Cardiac muscle cell (in vitro differentiated cells and primary cell): Measurements from ENCODE around the gene GALNT14. TPM values are rescaled to one million over a fixed set of nuclear protein-coding genes. Genes with fewer than 3 reads are reported as not detected.

Experiments
- DNase-seq, 2 donors: peaks; one replicate each; pipeline versions ENCODE4 v3.0.0 to v3.0.0-alpha.2; 2010 to 2017; ENCODE audit warnings: low read depth in 1 of 2, low spot score in 1 of 2
- H3K27ac ChIP-seq: fragments of 200-600 bp; sonication (generic); 2 replicates; pipeline ENCODE4 v1.5.1; 2016
- H3K27me3 ChIP-seq: fragments of 200-600 bp; sonication (generic); 2 replicates; pipeline ENCODE4 v1.6.0; 2016; ENCODE audit warnings: control low read depth
- H3K36me3 ChIP-seq: fragments of 200-600 bp; sonication (generic); 2 replicates; pipeline ENCODE4 v1.5.1; 2016; ENCODE audit warnings: control low read depth
- H3K4me1 ChIP-seq: fragments of 200-600 bp; sonication (generic); 2 replicates; pipeline ENCODE4 v1.8.1; 2017; ENCODE audit warnings: low read depth, mild to moderate bottlenecking, mixed run types
- H3K4me3 ChIP-seq: fragments of 200-600 bp; sonication (generic); 2 replicates; pipeline ENCODE4 v1.5.1; 2016; ENCODE audit warnings: mild to moderate bottlenecking
- H3K9me3 ChIP-seq: fragments of 200-600 bp; sonication (generic); 2 replicates; pipeline ENCODE4 v1.5.1; 2017; ENCODE audit warnings: low read depth, mild to moderate bottlenecking, control low read depth
- CTCF ChIP-seq: IDR thresholded peaks from 2 replicates; pipeline ENCODE4 v1.5.1; 2012; ENCODE audit warnings: low read depth, mild to moderate bottlenecking, low read length
- polyA plus RNA-seq: library from polyadenylated mRNA; unstranded; fragments of >200 nt; fragmentation: Nextera tagmentation; extraction: Ambion mirVana; gene quantifications from 2 replicates; pipeline ENCODE4 v1.2.1, GENCODE V29; 2016
- total RNA-seq: library from RNA; depleted of rRNA; stranded (reverse); fragments of >200 nt; gene quantifications from 2 replicates; pipeline ENCODE4 v1.2.3, GENCODE V29; 2016

GALNT14 gene
- total and polyA plus RNA-seq, 2 experiments from 2014 or later = 0.84 to 1.1 TPM

GRCh38 chr2:30894498-30895119, 243.6 kb downstream of the GALNT14 start:
- no peaks in the 10 kb centered on the region for H3K9me3 ChIP-seq
- DNase-seq = no peak
- no peak overlapping the region for H3K4me3 ChIP-seq
- no peaks in the 10 kb centered on the region for H3K36me3 ChIP-seq
- H3K27ac ChIP-seq = no peak overlapping the region
- no peak for TF ChIP-seq CTCF
- no peaks in the 10 kb centered on the region for H3K27me3 ChIP-seq
- no peaks in the 10 kb centered on the region for H3K4me1 ChIP-seq

DNA sequence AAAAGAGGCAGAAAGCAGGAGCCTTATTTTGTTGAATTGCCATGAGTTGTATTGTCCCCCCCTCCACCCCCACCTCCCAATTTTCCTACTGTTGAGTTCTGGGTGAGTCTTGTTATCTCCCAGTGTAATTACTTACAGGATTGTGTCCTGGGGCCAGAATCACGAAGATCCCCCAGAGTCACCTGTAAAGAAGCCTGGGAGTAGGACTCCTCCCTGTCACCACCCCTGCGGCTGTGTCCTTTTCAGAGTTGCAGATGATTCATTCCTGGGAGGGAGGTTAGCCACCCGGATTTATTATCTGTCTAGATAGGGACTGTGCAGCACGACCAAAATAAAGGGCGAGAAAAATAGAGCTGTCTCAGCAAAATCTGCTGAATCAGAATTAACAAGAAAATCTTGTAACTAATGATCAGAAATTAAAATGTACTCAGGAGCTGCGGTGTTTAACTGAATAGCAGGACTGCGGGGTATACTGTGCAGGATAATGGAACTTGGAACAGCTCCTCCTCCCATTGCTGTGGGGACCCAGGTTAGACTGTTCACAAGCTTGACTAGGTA, 249.3 kb downstream of the GALNT14 start:
- H3K4me3 ChIP-seq = no peak overlapping the region
- H3K27me3 ChIP-seq = no peaks in the 10 kb centered on the region
- DNase-seq = no peak
- no peak overlapping the region for H3K27ac ChIP-seq
- no peaks in the 10 kb centered on the region for H3K9me3 ChIP-seq
- no peaks in the 10 kb centered on the region for H3K36me3 ChIP-seq
- H3K4me1 ChIP-seq = no peaks in the 10 kb centered on the region
- no peak for TF ChIP-seq CTCF

DNA sequence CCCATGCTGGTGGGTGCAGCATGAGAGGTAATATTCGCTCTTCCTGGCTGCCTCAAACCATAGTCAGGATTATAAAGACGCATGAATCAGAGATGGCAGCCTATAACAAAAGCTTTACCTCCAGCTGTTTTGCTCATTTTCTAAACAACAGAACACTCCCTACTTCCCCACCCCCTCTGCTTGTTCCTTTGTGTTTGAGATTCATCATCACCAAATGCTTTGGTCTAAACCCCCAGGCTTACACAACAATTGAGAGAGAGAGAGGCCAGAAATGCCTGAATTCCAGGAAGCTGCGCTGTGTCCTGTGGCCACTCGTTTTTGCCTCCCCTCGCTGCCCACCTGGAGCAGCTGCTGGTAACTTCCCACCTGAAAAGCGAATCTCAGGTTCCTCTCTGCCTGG, 252.2 kb downstream of the GALNT14 start:
- H3K9me3 ChIP-seq = no peaks in the 10 kb centered on the region
- no peak for DNase-seq
- no peak overlapping the region for H3K4me3 ChIP-seq
- no peaks in the 10 kb centered on the region for H3K36me3 ChIP-seq
- no peak overlapping the region for H3K27ac ChIP-seq
- no peak for TF ChIP-seq CTCF
- no peaks in the 10 kb centered on the region for H3K4me1 ChIP-seq
- H3K27me3 ChIP-seq = no peaks in the 10 kb centered on the region

GRCh38 chr2:30883822-30884221, 254.4 kb downstream of the GALNT14 start:
- Histone ChIP-seq H3K9me3 (no peaks in the 10 kb centered on the region), H3K36me3 (no peaks in the 10 kb centered on the region), H3K27me3 (no peaks in the 10 kb centered on the region), H3K4me3 (no peak overlapping the region), H3K4me1 (no peaks in the 10 kb centered on the region), H3K27ac (no peak overlapping the region)
- DNase-seq = no peak
- TF ChIP-seq CTCF = no peak

GRCh38 chr2:30883184-30883583, 255.1 kb downstream of the GALNT14 start:
- Histone ChIP-seq H3K27ac (no peak overlapping the region), H3K4me3 (no peak overlapping the region), H3K9me3 (no peaks in the 10 kb centered on the region), H3K36me3 (no peaks in the 10 kb centered on the region), H3K4me1 (no peaks in the 10 kb centered on the region), H3K27me3 (no peaks in the 10 kb centered on the region)
- TF ChIP-seq CTCF = no peak
- no peak for DNase-seq
